ENCODE data around the gene DTNBP1.
"Not testable (repeated sequence)": the region's sequence is repeated elsewhere in the genome, so short reads cannot be mapped to it uniquely, and the experiment has no call there.

Gene DTNBP1

DNA sequence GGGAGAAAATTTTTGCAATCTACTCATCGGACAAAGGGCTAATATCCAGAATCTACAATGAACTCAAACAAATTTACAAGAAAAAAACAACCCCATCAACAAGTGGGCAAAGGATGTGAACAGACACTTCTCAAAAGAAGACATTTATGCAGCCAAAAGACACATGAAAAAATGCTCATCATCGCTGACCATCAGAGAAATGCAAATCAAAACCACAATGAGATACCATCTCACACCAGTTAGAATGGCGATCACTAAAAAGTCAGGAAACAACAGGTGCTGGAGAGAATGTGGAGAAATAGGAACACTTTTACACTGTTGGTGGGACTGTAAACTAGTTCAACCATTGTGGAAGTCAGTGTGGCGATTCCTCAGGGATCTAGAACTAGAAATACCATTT, 4.1 kb upstream of the DTNBP1 start:
- not testable (repeated sequence) for DNase-seq

DNA sequence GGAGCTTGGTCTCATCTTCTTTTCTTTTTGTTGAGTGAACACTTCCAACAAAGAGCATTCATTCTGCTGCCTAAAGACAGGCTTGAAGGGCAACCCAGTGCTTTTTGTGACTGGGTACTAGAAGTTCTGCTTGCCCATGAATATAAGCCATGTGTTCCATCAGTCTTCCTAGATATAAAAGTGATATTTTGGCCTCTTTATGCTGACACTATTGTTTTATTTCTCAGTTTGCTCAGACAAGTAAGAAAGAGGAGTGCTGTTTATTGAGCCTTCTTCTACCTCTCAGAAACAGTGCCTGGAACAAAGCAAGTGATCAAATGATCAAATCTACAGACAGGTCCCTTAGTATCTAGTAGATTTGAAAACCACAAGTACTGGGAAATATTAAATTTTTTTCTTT, 2.4 kb upstream of the DTNBP1 start:
- no peak for DNase-seq

DNA sequence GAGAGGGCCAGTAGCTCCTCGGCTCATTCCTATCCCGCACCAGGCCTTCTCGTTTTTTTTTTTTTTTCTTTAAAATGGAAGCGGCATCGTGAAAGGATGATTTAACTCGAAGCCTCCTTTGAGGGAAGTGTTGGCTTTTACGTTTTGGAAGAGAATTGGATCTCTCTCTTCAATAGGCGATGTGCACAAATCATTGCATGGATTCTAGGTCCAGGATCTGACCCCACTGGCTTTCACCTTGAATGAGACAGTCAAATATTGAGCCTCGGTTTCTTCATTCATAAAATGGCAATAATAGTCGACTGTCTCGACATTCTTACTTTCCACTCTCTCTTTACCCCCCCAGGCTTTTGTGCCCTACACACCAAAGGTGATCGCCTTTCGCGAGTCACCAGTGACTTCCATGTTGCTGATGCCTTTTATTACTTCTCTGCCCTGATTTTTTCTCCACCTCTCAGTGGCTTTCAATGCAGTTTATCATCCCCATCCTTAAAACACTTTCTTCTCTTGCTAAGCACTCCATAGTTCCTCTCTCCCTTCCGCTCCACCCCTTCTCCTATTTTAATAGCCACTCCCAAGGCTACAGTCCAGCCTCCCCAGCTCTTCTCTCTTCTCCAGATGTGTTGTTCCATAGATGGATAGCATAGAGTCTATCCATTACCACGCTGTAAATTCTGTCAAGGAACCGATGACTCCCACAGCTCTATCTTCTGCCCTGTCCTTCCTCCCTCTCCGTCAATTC, 473 bp upstream of the DTNBP1 start:
- DNase-seq: peak in 1 of 2 experiments; percentile 23

DNA sequence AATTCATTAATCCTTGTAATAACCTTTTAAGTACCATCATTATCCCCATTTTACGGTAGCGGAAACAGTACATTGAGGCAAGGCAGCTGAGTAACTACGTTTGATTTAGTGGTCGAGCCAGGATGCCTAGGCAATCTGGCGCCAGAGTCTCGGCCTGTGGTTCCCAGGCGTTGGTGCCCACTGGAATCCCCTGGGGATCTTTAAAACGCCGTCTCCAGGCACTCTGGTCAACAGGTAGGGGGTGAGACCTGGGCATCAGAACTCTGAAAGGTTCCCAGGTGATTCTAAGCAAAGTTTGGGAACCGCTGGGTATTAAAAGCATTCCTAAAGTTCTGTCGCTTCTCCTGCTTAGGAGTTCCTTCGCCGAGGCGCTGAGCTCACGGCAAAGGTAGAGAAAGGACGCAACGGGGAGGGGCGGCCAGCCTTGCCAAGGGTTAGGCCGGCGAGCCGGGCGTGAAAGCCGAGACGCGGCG, 939 bp downstream of the DTNBP1 start:
- DNase-seq: no peak

DNA sequence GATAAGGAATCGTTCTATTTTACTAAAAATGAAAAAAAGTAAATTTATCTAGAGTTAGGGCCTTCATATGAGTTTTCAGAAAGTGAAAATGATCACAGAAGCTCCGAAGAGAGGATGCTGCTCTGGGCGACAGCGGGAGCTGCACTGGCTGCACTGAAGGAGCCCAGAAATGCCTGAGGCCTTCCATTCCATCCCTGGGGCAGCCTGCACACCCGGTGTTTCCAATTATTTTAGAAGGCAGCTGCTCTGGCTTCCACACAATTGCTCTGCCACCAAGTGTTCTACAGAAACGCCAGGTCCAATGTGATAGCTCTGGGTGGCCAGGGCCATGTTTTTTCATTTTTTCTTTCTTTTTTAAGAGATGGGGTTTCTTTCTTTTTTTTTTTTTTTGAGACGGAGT, 3.6 kb downstream of the DTNBP1 start:
- DNase-seq: no peak

DNA sequence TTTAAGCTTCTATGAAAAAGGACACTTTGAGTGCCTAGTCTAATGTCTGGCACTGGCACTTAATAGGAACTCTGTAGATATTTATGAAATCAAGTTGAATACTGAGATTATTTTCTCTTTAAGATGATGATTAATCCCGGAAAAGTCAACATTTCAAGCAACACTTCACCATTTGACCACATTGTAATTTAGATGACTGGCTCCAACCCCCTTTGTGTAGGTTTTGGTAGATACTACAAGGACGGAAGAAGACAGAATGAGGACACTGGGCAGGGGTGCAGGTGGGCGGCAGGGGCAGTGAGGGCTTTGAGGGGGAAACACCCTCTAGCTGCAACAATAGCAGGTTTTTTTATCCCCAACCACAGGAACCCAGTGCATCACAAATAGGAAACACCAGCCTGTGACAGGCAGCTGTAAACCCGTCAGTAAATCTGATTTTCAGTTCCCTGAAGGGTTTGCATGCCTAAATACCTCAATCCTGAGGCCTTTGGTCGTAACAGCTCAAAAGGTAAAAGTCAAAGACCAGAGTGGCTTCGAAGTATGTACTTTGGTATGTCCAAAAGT, 4.6 kb downstream of the DTNBP1 start:
- no peak for DNase-seq

DNA sequence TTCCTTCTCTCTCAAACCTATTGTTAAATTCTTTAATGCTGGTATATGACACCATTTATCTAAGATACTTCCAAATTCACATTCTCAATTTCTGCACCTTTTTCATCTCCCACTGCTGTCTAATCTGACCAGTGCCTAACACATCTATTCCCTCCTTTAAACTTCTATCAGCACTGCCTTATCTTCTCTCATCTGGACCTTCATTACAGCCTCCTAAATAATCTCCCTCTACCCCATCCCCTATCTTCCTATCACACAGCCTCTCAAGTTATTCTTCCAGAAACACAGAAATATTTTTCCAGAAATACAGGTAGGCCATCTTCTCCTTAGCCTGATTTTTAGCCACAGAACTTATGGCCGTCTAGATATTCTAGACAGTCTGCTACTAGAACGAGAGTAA, 5.5 kb downstream of the DTNBP1 start:
- DNase-seq: no peak

DNA sequence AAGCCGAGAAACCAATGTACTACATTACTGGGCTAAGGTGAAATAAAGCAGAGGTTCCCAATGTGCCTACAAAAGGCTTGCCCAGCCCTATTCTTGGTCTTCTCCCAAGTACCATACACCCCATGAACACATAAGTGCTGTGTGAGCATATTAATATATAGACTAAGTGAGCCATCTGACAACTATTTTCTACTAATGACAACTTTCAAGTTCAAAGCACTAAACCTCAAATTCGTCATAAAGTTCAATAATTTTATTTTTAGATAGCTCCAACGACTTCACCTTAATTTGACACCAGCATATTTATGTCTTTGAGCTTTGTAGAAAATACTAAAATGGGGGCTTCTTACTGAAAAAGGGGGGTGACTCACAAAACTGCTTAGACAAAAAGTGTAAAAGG, 6.7 kb downstream of the DTNBP1 start:
- no peak for DNase-seq

DNA sequence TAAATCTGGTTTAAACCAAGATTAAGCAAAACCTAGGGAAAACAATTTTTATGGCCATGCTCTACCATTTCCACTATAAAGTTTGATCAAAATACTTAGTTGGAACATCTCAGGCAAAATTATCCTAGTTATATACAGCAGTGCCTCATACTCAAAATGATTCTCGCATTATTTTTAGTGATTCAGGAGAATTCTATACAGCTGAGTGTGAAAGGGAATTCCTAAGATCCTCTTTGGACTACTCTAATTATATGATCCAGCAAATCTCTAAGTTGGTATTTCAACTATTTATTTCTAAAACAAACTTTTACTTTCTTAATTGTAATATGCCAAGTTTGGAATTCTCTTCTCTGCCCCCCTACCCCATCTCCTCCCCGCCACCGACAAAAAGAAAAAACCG, 8.6 kb downstream of the DTNBP1 start:
- no peak for DNase-seq

DNA sequence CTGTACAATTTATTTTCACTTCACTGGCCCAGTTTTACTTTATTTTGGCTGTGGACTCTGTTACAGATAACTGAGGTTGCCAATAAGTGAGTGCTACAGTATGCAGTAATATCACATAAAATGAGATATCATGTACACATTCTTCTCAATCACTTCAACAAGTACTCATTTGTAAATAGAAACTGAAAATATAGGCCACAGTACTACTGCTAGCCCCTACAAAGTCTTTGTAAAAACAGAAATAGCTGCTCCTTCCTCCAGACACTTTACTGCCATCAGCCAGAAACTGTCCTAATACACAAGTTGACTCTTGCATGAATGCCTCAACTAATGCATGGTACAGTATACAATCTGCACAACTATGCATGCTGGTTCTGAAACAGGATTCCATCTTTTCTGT, 9.2 kb downstream of the DTNBP1 start:
- DNase-seq: no peak

DNA sequence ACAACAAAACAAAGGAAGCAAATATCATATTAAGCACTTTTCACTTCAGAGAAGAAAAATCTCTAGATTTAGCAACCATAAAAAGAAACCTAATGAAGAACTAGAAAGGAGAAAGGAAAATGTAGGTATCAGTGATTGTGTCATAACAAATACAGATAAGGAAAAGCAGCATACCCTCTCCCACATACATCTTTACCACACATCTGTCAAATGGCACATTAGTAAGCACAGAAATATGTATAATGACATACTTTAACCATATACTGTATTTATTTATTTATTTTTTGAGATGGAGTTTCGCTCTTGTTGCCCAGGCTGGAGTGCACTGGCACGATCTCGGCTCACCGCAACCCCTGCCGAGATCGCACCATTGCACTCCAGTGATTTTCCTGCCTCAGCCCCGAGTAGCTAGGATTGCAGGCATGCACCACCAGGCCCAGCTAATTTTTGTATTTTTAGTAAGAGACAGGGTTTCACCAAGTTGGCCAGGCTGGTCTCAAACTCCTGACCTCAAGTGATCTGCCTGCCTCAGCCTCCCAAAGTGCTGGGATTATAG, 12.7 kb downstream of the DTNBP1 start:
- DNase-seq: not testable (repeated sequence)

DNA sequence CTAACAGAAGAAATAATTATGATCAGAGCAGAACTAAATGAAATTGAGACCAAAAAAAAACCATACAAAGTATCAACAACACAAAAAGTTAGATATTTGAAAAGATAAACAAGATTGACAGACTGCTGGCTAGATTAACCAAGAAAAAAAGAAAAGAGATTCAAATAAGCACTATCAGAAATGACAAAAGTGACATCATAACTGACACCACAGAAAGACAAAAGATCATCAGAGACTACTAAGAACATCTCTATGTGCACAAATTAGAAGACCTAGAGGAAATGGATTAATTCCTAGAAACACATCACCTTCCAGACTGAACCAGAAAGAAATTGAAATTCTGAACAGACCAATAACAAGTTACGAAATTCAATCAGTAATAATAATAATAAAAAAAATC, 17.9 kb downstream of the DTNBP1 start:
- no peak for DNase-seq

DNA sequence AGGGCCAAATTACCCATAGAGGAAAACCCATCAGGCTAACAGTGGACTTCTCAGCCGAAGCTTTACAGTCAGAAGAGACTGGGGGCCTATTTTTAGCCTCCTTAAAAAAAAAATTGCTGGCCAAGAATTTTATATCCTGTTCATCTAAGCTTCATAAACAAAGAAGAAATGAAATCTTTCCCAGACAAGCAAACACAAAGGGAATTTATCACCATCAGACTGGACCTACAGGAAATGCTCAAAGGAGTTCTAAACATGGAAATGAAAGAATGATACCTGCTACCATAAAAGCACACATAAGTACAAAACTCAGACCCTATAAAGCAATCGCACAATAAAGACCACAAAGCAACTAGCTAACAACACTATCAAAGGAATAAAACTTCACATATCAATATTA, 19.3 kb downstream of the DTNBP1 start:
- no peak for DNase-seq

DNA sequence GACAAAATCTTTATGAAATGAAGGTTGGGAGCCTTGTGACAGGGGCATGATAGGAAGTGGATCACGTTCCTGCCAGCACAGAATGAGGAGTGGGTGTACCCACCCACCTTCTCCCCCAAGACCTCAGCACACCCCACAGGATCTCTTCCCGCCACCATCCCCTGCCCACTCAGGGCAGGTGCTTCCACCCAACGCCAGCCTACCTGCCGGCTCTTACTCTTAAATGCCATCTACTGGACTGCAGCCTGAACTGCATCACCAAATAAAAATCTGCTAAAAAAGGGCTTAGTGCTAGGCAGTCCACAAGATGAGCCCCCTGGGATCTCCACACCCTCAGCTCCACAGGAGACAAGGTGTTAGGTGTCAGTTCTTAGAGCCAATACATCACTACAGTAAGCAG, 20.6 kb downstream of the DTNBP1 start:
- no peak for DNase-seq

DNA sequence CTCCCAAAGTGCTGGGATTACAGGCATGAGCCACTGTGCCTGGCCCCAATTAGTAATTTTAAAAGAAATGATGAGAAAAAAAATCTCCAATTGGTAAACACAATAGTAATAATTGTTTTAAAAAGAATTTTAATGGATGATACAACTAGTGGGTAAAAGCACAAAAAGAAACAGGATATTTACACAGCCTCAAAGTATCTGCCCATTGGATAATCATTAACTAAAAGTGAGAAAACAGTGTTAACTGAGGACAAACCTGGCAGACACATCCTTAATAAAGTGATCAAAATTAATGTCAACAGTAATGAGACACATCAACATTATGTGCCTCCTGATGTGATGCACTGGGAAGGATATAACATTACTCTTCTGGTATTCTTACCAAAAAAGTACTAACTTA, 24.5 kb downstream of the DTNBP1 start:
- DNase-seq: no peak

DNA sequence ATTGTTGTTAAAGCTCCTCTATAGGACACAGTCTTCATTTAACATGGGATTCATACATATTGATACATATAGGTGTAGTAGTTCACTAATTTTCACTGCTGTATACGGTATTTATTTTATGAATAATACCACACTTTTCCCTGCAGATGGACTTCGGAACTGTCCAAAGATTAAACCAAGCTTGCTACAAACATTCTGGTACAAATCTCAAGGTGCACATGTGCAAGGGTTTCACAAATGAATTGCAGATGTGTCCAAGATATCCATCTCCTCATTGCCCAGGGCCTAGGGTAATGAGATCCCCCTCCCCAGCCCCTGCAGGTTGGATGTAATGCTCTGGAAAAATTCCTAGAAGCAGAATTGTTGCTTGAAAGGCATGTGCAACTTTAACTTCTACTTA, 31.4 kb downstream of the DTNBP1 start:
- no peak for DNase-seq

DNA sequence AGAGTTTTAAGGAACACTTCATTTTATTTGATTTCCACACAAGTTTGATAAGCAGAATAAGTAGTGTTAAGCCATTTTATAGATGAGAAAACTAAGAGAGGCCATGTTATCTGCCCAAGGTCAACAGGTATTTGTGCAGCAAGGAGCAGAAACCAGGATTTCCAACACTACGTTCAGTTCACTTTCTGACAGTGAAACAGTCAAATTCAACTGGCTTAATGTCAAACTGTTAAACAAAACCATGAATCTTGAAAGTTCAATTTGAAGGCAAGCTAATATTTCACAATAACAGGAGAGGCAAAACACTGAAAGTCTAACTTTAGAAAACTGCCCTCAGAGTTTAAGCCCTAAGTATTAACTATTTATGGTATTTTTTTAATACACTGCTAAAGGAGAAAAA, 32.6 kb downstream of the DTNBP1 start:
- no peak for DNase-seq

DNA sequence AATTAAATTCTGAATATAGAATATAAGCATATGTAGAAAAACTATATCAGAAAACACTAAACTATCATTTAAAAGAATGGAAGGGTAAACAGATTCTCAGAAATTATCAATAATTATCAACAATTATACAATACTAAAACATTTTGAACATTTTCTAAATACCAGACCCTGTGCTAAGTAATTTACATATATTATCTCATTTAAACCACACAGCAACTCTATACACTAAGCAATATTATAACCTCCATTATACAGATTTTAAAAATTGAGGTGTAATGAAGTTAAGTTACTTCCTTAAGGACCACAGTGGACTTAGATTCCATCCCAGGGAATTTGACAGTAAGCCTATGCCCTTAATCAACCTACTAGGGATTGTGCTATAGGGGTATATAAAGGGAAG, 33.3 kb downstream of the DTNBP1 start:
- no peak for DNase-seq

DNA sequence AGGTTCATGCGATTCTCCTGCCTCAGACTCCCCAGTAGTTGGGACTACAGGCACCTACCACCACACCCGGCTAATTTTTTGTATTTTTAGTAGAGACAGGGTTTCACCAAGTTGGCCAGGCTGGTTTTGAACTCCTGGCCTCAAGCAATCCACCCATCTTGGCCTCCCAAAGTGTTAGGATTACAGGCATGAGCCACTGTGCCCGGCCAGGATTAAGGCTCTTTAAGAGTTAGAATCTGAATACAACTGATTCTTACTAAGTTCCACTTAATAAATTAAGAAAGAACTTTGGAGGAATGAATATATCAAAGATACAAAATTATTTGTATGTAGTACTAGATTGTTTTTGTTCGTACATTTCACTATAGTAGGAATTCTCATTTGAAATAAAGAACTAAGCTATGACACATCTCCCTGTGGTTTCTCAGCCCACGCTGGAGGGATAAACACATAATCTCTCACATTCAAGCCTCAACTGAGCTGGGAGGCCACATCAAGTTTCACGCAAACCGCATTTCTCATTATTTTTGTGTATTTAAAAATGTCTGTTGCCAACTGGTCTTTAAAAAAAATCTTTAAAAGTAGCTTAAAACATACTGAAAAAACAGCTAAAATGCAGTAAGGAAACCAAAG, 34.2 kb downstream of the DTNBP1 start:
- peak; percentile 65 to 71 for DNase-seq

DNA sequence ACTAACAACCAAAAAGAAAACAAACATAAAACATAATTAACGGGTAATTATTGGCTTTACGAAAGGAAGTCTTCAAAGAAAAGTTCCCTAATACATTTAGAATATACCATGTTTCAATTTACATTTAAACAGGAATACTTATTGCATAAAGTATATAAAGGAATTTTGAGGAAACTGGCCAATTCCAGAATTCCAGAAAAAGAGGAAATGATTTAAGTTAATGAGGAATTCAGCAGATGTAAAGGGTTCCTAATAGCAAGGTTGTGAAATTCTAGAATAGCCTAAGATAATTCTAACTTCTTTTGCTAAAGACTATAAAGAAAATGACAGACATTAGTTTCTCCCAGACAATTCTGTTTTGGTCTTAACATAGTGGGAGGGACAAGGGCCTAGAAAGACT, 35.0 kb downstream of the DTNBP1 start:
- DNase-seq: no peak

DNA sequence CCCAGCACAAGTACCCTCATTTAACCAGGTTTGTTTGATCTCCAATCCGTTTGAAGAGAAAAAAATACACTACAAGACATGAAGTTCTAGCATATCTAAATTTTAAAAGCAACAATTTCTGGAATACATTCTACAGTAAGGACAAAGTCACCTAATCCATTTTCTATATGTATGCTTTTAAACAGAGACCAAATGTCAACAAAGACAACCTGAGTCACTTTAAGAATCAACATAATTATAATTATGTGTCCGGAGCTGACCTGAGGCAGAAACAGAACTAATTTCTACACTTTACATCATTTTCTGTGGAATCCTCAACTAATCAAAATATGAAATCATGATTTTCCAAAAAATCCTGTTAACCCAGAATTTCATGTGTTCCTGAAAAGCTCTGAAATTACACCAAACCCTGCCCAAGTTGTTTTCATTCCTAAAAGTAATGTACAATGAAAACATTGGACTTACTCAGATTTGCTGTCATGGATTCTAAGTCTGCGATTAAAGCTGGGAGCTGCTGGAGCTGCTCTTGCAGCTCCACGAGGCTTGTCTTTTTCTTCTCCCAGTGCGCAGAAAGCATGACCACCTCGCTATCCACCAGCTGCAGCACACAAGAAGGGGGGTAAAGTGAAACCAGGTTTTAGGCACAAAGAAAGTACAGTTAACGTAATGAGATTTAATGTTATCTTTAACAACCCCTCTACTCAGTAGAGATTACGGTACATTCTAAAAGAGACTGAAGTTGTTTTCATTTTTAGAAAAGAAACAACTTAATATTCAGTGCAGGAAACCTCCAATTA, 35.8 kb downstream of the DTNBP1 start:
- no peak for DNase-seq

DNA sequence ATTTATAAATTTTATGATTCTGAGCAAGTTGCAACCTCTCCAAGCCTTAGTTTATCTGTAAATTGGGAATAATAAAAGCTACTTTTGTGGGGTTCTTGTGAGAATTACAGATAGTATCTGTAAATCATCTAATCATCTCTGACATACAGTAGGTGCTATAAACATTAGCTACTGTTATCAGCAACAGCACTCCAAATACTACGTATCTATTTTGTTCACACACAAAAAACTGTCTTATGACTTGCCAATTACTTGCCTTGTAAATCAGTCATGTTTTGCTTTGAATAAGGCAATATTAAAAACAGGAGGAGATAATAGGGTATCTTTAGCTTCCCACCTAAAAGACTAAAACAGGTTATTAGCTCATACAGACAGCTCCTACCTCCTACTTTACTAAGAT, 36.7 kb downstream of the DTNBP1 start:
- DNase-seq: no peak

All from activated T-cell treated with anti-CD3 and anti-CD28 coated beads, Interleukin-2, amount 50 U/mL, for 48 hours (primary cell).